Left ventricle myocardium inferior (tissue), 1 donor: ENCODE measurements around the gene LINC00237. TPM values are rescaled to one million over a fixed set of nuclear protein-coding genes. Genes with fewer than 3 reads are reported as not detected.

Source experiments
- DNase-seq: peaks from one replicate; pipeline ENCODE4 v3.0.0-alpha.2; 2020
- H3K27ac ChIP-seq: fragments of 200-600 bp; replicated peaks from 2 replicates; pipeline ENCODE4 v1.8.0; 2021
- H3K27me3 ChIP-seq: fragments of 200-600 bp; 2 replicates; pipeline ENCODE4 v1.8.0; 2021; ENCODE audit warnings: low read depth
- H3K36me3 ChIP-seq: fragments of 200-600 bp; 2 replicates; pipeline ENCODE4 v1.8.0; 2021
- H3K4me1 ChIP-seq: fragments of 200-600 bp; 2 replicates; pipeline ENCODE4 v1.8.0; 2021
- H3K4me3 ChIP-seq: fragments of 200-600 bp; 2 replicates; pipeline ENCODE4 v1.8.0; 2021; ENCODE audit warnings: mild to moderate bottlenecking, moderate library complexity
- H3K9me3 ChIP-seq: fragments of 200-600 bp; replicated peaks from 2 replicates; pipeline ENCODE4 v1.8.0; 2021
- intact Hi-C: fragments of 100-400 bp; cut with micrococcal nuclease; formaldehyde crosslinking; loops from one replicate; pipeline ENCODE4 v1.11.0; 2022
- total RNA-seq: library from RNA; stranded (reverse); fragmentation: NEBNext Ultra II Directional; extraction: Animal tissue kit (Norgen Biotek cat#: 25700); gene quantifications from one replicate; pipeline ENCODE4 v1.2.1, GENCODE V29; 2021
- TF ChIP-seq, protein P1 (sequence below): fragments of 200-600 bp; IDR thresholded peaks from 2 replicates; pipeline ENCODE4 v1.8.0; 2021; ENCODE audit warnings: antibody characterized with exemption, mild to moderate bottlenecking, borderline replicate concordance
- donor health status: DM: no; HTN: yes; CAD: no; lungs with severe emphysema.

Gene LINC00237
- total RNA-seq, 1 donor from 2014 or later: not detected

DNA sequence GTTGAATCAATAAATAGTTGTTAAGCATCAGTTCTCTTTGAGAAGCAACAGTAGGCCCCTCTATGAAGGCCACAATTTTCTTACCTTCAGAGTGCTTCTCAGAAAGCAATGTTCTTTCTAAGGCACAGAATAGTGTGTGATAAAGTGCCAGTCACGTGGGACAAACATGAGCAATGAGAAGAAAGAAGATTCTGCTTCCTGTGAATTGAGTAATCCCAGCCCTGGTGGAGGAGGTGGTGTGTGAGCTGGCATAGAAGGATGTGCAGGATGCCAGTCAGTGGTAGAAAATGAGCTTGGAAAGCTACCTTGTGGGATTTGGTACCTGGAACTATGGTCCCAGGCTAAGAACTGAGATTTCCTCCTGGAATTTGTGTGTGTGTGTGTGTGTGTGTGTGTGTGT lies 41.4 kb upstream of the LINC00237 start:
- H3K4me1 ChIP-seq: peaks cover 3% of the 10 kb centered on the region
- H3K36me3 ChIP-seq: peaks cover 3% of the 10 kb centered on the region
- no peak overlapping the region for H3K27ac ChIP-seq
- intact Hi-C loops: no loop called here
- TF ChIP-seq, protein P1, sequence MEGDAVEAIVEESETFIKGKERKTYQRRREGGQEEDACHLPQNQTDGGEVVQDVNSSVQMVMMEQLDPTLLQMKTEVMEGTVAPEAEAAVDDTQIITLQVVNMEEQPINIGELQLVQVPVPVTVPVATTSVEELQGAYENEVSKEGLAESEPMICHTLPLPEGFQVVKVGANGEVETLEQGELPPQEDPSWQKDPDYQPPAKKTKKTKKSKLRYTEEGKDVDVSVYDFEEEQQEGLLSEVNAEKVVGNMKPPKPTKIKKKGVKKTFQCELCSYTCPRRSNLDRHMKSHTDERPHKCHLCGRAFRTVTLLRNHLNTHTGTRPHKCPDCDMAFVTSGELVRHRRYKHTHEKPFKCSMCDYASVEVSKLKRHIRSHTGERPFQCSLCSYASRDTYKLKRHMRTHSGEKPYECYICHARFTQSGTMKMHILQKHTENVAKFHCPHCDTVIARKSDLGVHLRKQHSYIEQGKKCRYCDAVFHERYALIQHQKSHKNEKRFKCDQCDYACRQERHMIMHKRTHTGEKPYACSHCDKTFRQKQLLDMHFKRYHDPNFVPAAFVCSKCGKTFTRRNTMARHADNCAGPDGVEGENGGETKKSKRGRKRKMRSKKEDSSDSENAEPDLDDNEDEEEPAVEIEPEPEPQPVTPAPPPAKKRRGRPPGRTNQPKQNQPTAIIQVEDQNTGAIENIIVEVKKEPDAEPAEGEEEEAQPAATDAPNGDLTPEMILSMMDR: no peak
- DNase-seq: no peak
- H3K27me3 ChIP-seq: no peaks in the 10 kb centered on the region
- no peak overlapping the region for H3K4me3 ChIP-seq
- H3K9me3 ChIP-seq: no peaks in the 10 kb centered on the region

- H3K4me1 ChIP-seq: no peaks in the 10 kb centered on the region
- H3K36me3 ChIP-seq: peaks cover 3% of the 10 kb centered on the region
- no peak overlapping the region for H3K27ac ChIP-seq
- no peak overlapping the region for H3K4me3 ChIP-seq
- intact Hi-C loops: no loop called here
- H3K27me3 ChIP-seq: no peaks in the 10 kb centered on the region
- H3K9me3 ChIP-seq: no peaks in the 10 kb centered on the region
- TF ChIP-seq, protein P1: no peak
- no peak for DNase-seq
These were observed 40.1 kb upstream of the LINC00237 start for GRCh38 chr20:21146215-21146614.

- Histone ChIP-seq H3K9me3 (no peaks in the 10 kb centered on the region), H3K4me1 (no peaks in the 10 kb centered on the region), H3K27me3 (no peaks in the 10 kb centered on the region), H3K36me3 (peaks cover 3% of the 10 kb centered on the region), H3K27ac (no peak overlapping the region), H3K4me3 (no peak overlapping the region)
- TF ChIP-seq, protein P1: no peak
- DNase-seq: no peak
- intact Hi-C loops: no loop called here
These were observed 39.3 kb upstream of the LINC00237 start for GRCh38 chr20:21145424-21145823.

DNA sequence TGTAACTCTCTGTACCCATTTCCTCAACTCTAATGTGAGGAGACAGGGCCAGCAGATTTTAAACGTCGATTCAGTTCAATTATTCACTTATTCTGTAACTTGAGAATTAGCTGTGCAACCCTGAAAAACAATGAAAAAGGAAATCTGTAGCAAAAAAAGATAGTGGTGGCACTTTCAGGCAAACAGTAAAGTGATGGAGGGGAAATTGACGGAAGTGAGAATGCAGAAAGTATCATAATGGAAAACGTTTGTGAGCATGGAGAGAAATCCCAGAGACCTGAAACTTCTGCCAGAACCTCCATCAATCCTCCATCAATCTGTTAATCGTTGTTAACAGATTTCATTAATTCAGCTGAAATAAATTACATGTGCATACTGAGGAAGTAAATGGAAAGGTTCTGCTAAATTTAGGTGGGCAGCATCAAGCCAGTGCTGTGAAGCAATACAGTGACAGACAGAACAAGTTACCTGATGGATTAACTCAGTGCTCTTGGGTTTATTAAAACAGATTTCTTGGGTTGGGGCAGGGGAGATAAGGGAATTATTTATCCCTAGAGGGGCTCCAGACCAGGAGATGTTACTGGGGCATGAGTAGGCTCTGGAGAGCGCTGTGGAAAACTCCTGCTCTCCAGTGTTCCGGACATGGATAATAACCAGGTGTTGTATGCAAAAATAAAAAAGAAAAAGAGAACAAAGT lies 37.2 kb upstream of the LINC00237 start:
- TF ChIP-seq, protein P1: no peak
- H3K9me3 ChIP-seq: no peaks in the 10 kb centered on the region
- H3K4me1 ChIP-seq: no peaks in the 10 kb centered on the region
- no peak for DNase-seq
- H3K27ac ChIP-seq: no peak overlapping the region
- H3K36me3 ChIP-seq: peaks cover 13% of the 10 kb centered on the region
- H3K27me3 ChIP-seq: no peaks in the 10 kb centered on the region
- H3K4me3 ChIP-seq: no peak overlapping the region
- intact Hi-C loops: no loop called here

DNA sequence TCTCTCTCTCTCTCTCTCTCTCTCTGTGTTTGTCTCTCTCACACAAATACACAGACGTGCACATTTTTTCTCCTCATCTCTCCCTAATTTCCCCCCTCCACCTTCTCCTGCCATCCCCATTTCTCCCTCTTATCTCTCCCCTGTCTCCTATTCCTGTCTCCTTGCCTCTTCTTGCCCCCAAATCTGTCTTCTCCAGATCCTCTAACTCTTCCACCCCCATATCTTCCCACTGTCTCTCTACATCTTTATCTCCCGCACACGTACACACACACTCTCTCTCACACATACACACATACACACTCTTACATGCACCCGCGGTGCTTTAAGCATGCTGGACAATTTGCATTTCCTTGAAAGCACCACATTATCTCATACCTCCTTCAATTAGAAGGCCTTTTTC lies 35.7 kb upstream of the LINC00237 start:
- Histone ChIP-seq H3K27me3 (no peaks in the 10 kb centered on the region), H3K4me1 (no peaks in the 10 kb centered on the region), H3K36me3 (peaks cover 18% of the 10 kb centered on the region), H3K27ac (no peak overlapping the region), H3K4me3 (no peak overlapping the region), H3K9me3 (no peaks in the 10 kb centered on the region)
- no peak for DNase-seq
- intact Hi-C loops: no loop called here
- TF ChIP-seq, protein P1: no peak
